Fibroblast of pulmonary artery (primary cell): Measurements from ENCODE around the gene SLC39A7.

Experiments used
- DNase-seq: peaks from one replicate; pipeline ENCODE4 v3.0.0-alpha.2; 2010; ENCODE audit warnings: low read depth
- H3K4me3 ChIP-seq: replicated peaks from 2 replicates; pipeline ENCODE4 v1.5.1; 2011; ENCODE audit warnings: low read depth, mild to moderate bottlenecking, control low read depth, low read length, moderate library complexity
- TF ChIP-seq, protein P1 (sequence below): IDR thresholded peaks from 2 replicates; pipeline ENCODE4 v1.5.1; 2011; ENCODE audit warnings: mild to moderate bottlenecking, control low read depth, low read length, inconsistent platforms; ENCODE audit errors: missing control alignments

The SLC39A7 gene

DNA sequence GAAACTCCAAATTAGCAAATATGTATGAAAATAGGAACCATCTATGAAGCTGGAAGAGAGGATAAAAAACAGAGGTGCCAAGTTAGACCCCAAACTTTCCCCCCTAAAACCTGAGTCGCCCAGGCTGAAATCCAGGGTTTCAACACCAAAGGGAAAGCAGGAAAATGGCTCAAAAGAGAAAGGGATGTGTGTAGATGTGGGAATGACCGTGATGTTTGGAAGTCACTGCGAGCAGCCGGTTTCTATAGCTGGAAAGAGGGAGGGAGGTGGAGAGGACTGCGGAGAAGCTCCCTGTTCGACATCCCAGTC is 12.1 kb downstream of the SLC39A7 start:
- peak; percentile 18 for DNase-seq
- TF ChIP-seq, protein P1, sequence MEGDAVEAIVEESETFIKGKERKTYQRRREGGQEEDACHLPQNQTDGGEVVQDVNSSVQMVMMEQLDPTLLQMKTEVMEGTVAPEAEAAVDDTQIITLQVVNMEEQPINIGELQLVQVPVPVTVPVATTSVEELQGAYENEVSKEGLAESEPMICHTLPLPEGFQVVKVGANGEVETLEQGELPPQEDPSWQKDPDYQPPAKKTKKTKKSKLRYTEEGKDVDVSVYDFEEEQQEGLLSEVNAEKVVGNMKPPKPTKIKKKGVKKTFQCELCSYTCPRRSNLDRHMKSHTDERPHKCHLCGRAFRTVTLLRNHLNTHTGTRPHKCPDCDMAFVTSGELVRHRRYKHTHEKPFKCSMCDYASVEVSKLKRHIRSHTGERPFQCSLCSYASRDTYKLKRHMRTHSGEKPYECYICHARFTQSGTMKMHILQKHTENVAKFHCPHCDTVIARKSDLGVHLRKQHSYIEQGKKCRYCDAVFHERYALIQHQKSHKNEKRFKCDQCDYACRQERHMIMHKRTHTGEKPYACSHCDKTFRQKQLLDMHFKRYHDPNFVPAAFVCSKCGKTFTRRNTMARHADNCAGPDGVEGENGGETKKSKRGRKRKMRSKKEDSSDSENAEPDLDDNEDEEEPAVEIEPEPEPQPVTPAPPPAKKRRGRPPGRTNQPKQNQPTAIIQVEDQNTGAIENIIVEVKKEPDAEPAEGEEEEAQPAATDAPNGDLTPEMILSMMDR: no peak
- peak overlapping the region; percentile 60 for H3K4me3 ChIP-seq

DNA sequence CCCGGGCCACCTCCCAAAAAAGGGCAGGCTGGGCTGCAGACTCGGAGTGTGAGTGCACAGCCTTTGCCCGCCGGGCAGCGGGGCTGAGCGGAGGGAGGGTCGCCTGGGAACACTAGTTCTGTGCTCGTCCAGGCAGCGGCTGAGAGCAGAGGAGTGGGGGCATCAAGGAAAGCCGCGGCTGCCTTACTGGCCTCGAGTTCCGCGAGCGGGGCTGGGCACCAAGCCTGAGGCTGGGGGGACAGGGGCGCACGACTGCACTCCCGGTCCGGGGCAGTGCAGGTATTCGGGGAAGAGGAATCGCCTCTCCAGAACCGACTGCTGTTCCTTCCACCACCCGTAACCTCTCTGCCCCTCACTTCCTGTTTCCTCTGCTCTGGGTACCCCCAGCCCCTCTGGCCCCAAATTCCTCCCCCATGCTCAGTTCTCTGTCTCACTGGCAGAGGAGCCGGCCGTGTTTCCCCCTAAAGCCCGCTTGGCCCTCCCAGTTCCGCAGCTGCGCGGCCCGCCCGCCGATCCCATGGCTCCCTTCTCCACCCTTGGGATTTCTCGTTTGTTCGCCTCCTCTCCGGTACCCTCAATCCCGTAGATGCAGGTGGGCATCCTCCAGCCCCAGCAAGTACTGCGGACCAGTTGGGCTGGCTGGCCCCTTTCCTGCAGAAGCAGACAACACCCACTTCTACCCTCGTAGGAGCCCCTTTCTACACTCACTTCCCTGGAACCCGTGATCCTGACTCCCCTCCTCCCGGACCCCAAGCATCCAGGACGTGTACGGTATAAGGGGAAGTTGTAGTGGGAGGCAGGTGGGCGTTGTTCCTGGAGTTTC is 12.7 kb downstream of the SLC39A7 start:
- TF ChIP-seq, protein P1: no peak
- peak; percentile 24 for DNase-seq
- peak overlapping the region; percentile 60 for H3K4me3 ChIP-seq

GRCh38 chr6:33213989-33214335 is 13.3 kb downstream of the SLC39A7 start:
- H3K4me3 ChIP-seq: peak overlapping the region; percentile 60
- TF ChIP-seq, protein P1: no peak
- DNase-seq: no peak

- TF ChIP-seq, protein P1: no peak
- no peak overlapping the region for H3K4me3 ChIP-seq
- DNase-seq: no peak
These were observed 14.8 kb downstream of the SLC39A7 start for GRCh38 chr6:33215271-33216116.

GRCh38 chr6:33216117-33216649 is 15.5 kb downstream of the SLC39A7 start:
- no peak overlapping the region for H3K4me3 ChIP-seq
- no peak for DNase-seq
- TF ChIP-seq, protein P1: no peak

- TF ChIP-seq, protein P1: no peak
- no peak overlapping the region for H3K4me3 ChIP-seq
- DNase-seq: no peak
These were observed 16.6 kb downstream of the SLC39A7 start for GRCh38 chr6:33217246-33217645.
